GM12865 (cell line): ENCODE measurements around the gene REELD1.

Source experiments
- DNase-seq: peaks from one replicate; pipeline ENCODE4 v3.0.0; 2010; ENCODE audit warnings: low read depth
- H3K4me3 ChIP-seq: 2 replicates; pipeline ENCODE4 v1.5.1; 2011; ENCODE audit warnings: mild to moderate bottlenecking, low read depth, low read length, control low read depth
- CTCF ChIP-seq: IDR thresholded peaks from 2 replicates; pipeline ENCODE4 v1.5.1; 2011; ENCODE audit warnings: low read length, control low read depth, low read depth, inconsistent platforms; ENCODE audit not compliant: insufficient read depth; ENCODE audit errors: missing control alignments

The REELD1 gene

GRCh38 chr4:146273204-146273901 lies 59.0 kb downstream of the REELD1 start:
- H3K4me3 ChIP-seq = peak overlapping the region; percentile 49
- DNase-seq = peak; percentile 90
- TF ChIP-seq CTCF = no peak

GRCh38 chr4:146274774-146275173 lies 60.4 kb downstream of the REELD1 start:
- TF ChIP-seq CTCF = no peak
- peak overlapping the region; percentile 49 for H3K4me3 ChIP-seq
- peak; percentile 46 for DNase-seq

- no peak overlapping the region for H3K4me3 ChIP-seq
- peak; percentile 24 for DNase-seq
- TF ChIP-seq CTCF = no peak
Measured at GRCh38 chr4:146275370-146275769, 61.0 kb downstream of the REELD1 start.

- DNase-seq = no peak
- no peak for TF ChIP-seq CTCF
- H3K4me3 ChIP-seq = no peak overlapping the region
Measured at GRCh38 chr4:146278986-146279385, 64.6 kb downstream of the REELD1 start.
